Neural cell (in vitro differentiated cells): Measurements from ENCODE around the gene GPER1. TPM values are rescaled to one million over a fixed set of nuclear protein-coding genes. Genes with fewer than 3 reads are reported as not detected.

Source experiments
- H2AFZ ChIP-seq: fragments of 200-600, 300-800 bp; sonication (generic), shearing (Covaris generic); 2 replicates; pipeline ENCODE4 v1.6.0; 2014; ENCODE audit warnings: low read depth, mild to moderate bottlenecking, antibody characterized with exemption, low read length, moderate library complexity
- H3F3A ChIP-seq: fragments of 200-600 bp; shearing (Covaris generic); 2 replicates; pipeline ENCODE4 v1.6.1; 2016; ENCODE audit warnings: mild to moderate bottlenecking, moderate library complexity, mixed read lengths, antibody characterized with exemption, low read length; ENCODE audit not compliant: insufficient read depth, poor library complexity, severe bottlenecking
- H3K27ac ChIP-seq: fragments of 200-600, 300-800 bp; sonication (generic), shearing (Covaris generic); 2 replicates; pipeline ENCODE4 v1.5.1; 2014; ENCODE audit warnings: mild to moderate bottlenecking, low read length, moderate library complexity
- H3K27me3 ChIP-seq: fragments of 300-800, 200-600 bp; sonication (generic), shearing (Covaris generic); 2 replicates; pipeline ENCODE4 v1.6.0; 2014; ENCODE audit warnings: mild to moderate bottlenecking, low read depth, low read length, moderate library complexity; ENCODE audit not compliant: insufficient read depth
- H3K36me3 ChIP-seq: fragments of 300-800, 200-600 bp; sonication (generic), shearing (Covaris generic); 2 replicates; pipeline ENCODE4 v1.5.1; 2014; ENCODE audit warnings: mild to moderate bottlenecking, antibody characterized with exemption, low read length, moderate library complexity; ENCODE audit not compliant: insufficient read depth
- H3K4me2 ChIP-seq: fragments of 300-800, 200-600 bp; sonication (generic), shearing (Covaris generic); 2 replicates; pipeline ENCODE4 v1.6.0; 2014; ENCODE audit warnings: mild to moderate bottlenecking, low read length
- H3K4me3 ChIP-seq: fragments of 300-800, 200-600 bp; sonication (generic), shearing (Covaris generic); 2 replicates; pipeline ENCODE4 v1.5.1; 2014; ENCODE audit warnings: mild to moderate bottlenecking, low read length, moderate library complexity
- H3K79me2 ChIP-seq: fragments of 200-600 bp; shearing (Covaris generic); replicated peaks from 2 replicates; pipeline ENCODE4 v1.6.0; 2014; ENCODE audit warnings: mild to moderate bottlenecking, low read length, moderate library complexity; ENCODE audit not compliant: insufficient read depth
- H3K9ac ChIP-seq: fragments of 300-800, 200-600 bp; sonication (generic), shearing (Covaris generic); 2 replicates; pipeline ENCODE4 v1.6.1; 2016; ENCODE audit warnings: mild to moderate bottlenecking, low read length, mixed read lengths
- H3K9me2 ChIP-seq: fragments of 200-600 bp; shearing (Covaris generic); 2 replicates; pipeline ENCODE4 v1.6.1; 2016; ENCODE audit warnings: mild to moderate bottlenecking, low read length, mixed read lengths; ENCODE audit not compliant: insufficient read depth
- H3K9me3 ChIP-seq: fragments of 200-600, 300-800 bp; sonication (generic), shearing (Covaris generic); 2 replicates; pipeline ENCODE4 v1.6.1; 2016; ENCODE audit warnings: mild to moderate bottlenecking, mixed run types, low read length, moderate library complexity, mixed read lengths
- H4K20me1 ChIP-seq: fragments of 200-600 bp; shearing (Covaris generic); 2 replicates; pipeline ENCODE4 v1.6.1; 2016; ENCODE audit warnings: mild to moderate bottlenecking, mixed run types; ENCODE audit not compliant: insufficient read depth
- CTCF ChIP-seq: fragments of 450-650 bp; IDR thresholded peaks from 2 replicates; pipeline ENCODE4 v1.5.1; 2014; ENCODE audit warnings: antibody characterized with exemption, mild to moderate bottlenecking, moderate library complexity; ENCODE audit not compliant: poor library complexity, severe bottlenecking
- EP300 ChIP-seq: fragments of 450-650 bp; conservative IDR thresholded peaks from 2 replicates; pipeline ENCODE4 v1.6.1; 2014; ENCODE audit warnings: antibody characterized with exemption, mild to moderate bottlenecking, moderate library complexity; ENCODE audit not compliant: poor library complexity, severe bottlenecking
- EZH2 ChIP-seq: fragments of 200-600, 300-800 bp; shearing (Covaris generic), sonication (generic); IDR thresholded peaks from 2 replicates; pipeline ENCODE4 v1.6.1; 2014; ENCODE audit warnings: antibody characterized with exemption, low read length, borderline replicate concordance, mild to moderate bottlenecking; ENCODE audit not compliant: insufficient read depth, poor library complexity, severe bottlenecking
- MXI1 ChIP-seq: fragments of 450-650 bp; conservative IDR thresholded peaks from 2 replicates; pipeline ENCODE4 v1.6.1; 2014; ENCODE audit warnings: antibody characterized with exemption, mild to moderate bottlenecking; ENCODE audit not compliant: poor library complexity, severe bottlenecking
- POLR2AphosphoS5 ChIP-seq: IDR thresholded peaks from 2 replicates; pipeline ENCODE4 v1.6.1; 2012
- RAD21 ChIP-seq: fragments of 450-650 bp; conservative IDR thresholded peaks from 2 replicates; pipeline ENCODE4 v1.6.1; 2014; ENCODE audit warnings: antibody characterized with exemption, mild to moderate bottlenecking, moderate library complexity
- REST ChIP-seq: IDR thresholded peaks from 2 replicates; pipeline ENCODE4 v1.6.1; 2012; ENCODE audit warnings: borderline replicate concordance
- SMC3 ChIP-seq: fragments of 450-650 bp; conservative IDR thresholded peaks from 2 replicates; pipeline ENCODE4 v1.6.1; 2014; ENCODE audit warnings: antibody characterized with exemption, mild to moderate bottlenecking, moderate library complexity; ENCODE audit not compliant: poor library complexity
- TAF1 ChIP-seq: IDR thresholded peaks from 2 replicates; pipeline ENCODE4 v1.6.1; 2012; ENCODE audit warnings: low read depth
- polyA plus RNA-seq: library from polyadenylated mRNA; depleted of rRNA; stranded (reverse); fragments of >200 nt; gene quantifications from 2 replicates; pipeline ENCODE4 v1.2.3, GENCODE V29; 2014

Gene GPER1
- polyA plus RNA-seq, 1 donor from 2014 or later: not detected

- peaks cover 4% of the 10 kb centered on the region for H3K36me3 ChIP-seq
These were observed 7.8 kb downstream of the GPER1 start for GRCh38 chr7:1095621-1096155.

More at GRCh38 chr7:1095621-1096155, 7.8 kb downstream of the GPER1 start:
- Histone ChIP-seq H4K20me1 (no peaks in the 10 kb centered on the region), H3K27me3 (no peaks in the 10 kb centered on the region), H3K9me3 (no peaks in the 10 kb centered on the region), H3K27ac (no peak overlapping the region), H3K9me2 (no peaks in the 10 kb centered on the region), H3K9ac (no peak overlapping the region), H3K4me3 (no peak overlapping the region), H3K4me2 (no peak overlapping the region), H3F3A (no peaks in the 10 kb centered on the region), H3K79me2 (no peaks in the 10 kb centered on the region), H2AFZ (no peak overlapping the region)
- TF ChIP-seq EZH2 (no peak), TAF1 (no peak), REST (no peak), POLR2AphosphoS5 (no peak), EP300 (no peak), SMC3 (no peak), CTCF (no peak), RAD21 (no peak), MXI1 (no peak)
